Measurements from ENCODE around the gene SLC16A12. TPM values are rescaled to one million over a fixed set of nuclear protein-coding genes. Genes with fewer than 3 reads are reported as not detected.
"Not testable (repeated sequence)": the region's sequence is repeated elsewhere in the genome, so short reads cannot be mapped to it uniquely, and the experiment has no call there.

The SLC16A12 gene
- total RNA-seq, 3 donors from 2014 or later (not counting 1 experiment from before 2014, with no cell fraction given): not detected

DNA sequence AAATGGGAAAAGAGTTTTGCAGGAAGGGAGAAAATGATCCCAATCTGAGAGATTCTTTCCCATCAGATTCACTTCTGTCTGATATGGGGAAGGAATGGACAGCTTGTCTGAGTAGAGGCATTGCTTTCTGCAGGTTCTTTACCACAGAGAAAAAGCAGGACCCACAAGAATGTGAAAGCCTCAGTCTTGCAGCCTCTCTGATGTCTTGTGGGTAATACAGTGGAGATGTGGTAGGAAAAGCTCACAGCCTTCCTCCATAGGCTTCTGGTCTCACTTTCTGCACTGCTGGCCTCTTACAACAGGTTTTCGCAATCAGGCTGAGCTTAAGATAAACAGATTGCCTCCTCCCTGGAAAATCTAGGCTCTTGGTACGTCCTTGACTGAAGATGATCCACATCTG lies 142.4 kb downstream of the SLC16A12 start:
- WGBS (ENCODE audit: insufficient coverage): 52% methylated on average over 2 of the region's 2 CpGs
- peak in 1 of 2 donors; percentile 39 for DNase-seq
- H3K9me3 Mint-ChIP-seq: no peaks in the 10 kb centered on the region
- peak in 2 of 3 donors; percentile 39 to 52 for ATAC-seq
- H3K36me3 Mint-ChIP-seq: no peaks in the 10 kb centered on the region
- Histone ChIP-seq H3K36me3 (ENCODE audit: control insufficient read depth, insufficient read depth, low read length) (no peaks in the 10 kb centered on the region), H3K4me3 (ENCODE audit: low read length) (peak overlapping the region; percentile 56), H3K9me3 (ENCODE audit: control insufficient read depth, insufficient read depth, low read length) (no peaks in the 10 kb centered on the region), H3K27ac (ENCODE audit: low read length) (peak overlapping the region; percentile 73), H3K4me1 (ENCODE audit: control insufficient read depth, insufficient read depth, low read length) (peaks cover 8% of the 10 kb centered on the region), H3K27me3 (ENCODE audit: control insufficient read depth, insufficient read depth, low read length) (no peaks in the 10 kb centered on the region)
- H3K27ac Mint-ChIP-seq: peak overlapping the region; percentile 89 to 93
- intact Hi-C loops (cut with micrococcal nuclease): loop anchor here (1.0 kb wide), 2 partner anchors 21 to 26 kb away; partner anchors contain the start of gene IFIT5
- H3K27me3 Mint-ChIP-seq (ENCODE audit: low read depth in 2 of 2): no peaks in the 10 kb centered on the region
- peaks cover 21 to 22% of the 10 kb centered on the region in 2 donors for H3K4me1 Mint-ChIP-seq
- peak overlapping the region; percentile 96 for H3K4me3 Mint-ChIP-seq
- TF ChIP-seq, protein P1, sequence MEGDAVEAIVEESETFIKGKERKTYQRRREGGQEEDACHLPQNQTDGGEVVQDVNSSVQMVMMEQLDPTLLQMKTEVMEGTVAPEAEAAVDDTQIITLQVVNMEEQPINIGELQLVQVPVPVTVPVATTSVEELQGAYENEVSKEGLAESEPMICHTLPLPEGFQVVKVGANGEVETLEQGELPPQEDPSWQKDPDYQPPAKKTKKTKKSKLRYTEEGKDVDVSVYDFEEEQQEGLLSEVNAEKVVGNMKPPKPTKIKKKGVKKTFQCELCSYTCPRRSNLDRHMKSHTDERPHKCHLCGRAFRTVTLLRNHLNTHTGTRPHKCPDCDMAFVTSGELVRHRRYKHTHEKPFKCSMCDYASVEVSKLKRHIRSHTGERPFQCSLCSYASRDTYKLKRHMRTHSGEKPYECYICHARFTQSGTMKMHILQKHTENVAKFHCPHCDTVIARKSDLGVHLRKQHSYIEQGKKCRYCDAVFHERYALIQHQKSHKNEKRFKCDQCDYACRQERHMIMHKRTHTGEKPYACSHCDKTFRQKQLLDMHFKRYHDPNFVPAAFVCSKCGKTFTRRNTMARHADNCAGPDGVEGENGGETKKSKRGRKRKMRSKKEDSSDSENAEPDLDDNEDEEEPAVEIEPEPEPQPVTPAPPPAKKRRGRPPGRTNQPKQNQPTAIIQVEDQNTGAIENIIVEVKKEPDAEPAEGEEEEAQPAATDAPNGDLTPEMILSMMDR (IDR thresholded peaks at IDR 0.05): no peak

DNA sequence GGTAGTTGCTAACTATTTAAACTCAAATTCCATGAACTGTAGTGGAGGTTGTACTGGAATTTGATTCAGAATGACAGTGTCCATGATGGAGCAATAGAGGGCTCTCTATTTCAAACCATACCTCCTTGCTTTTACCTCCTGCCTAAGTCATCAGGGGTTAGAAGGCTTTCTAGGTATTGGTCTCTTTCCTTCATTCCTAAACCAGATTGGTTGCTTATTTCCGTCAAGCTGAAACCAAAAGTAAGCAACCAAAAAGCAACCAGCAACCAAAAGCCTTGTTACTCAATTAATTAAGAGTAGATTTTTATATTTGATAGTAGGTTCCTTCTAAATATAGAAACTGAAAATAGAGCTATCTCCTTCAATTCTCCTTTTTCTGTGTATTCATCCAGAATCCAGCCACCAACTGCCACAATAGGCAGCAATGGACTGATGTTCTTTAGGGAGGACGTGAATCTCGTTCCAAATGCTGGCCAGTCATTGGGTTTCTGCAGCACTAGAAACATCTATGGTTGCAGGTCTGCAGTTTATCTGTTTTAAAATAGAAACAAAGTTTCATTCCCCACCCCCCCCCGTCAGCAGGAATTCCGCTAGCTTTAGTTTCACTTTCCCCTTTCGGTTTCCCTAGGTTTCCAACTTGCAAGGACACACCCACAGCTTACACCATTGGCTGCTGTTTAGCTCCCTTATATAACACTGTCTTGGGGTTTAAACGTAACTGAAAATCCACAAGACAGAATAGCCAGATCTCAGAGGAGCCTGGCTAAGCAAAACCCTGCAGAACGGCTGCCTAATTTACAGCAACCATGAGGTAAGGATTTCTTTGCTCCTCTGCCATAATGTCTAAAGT lies 143.3 kb downstream of the SLC16A12 start, which contains the start of gene IFIT1:
Gene IFIT1 (plus strand): TSS at position 717 of the 850 bp plus-strand sequence. CDS start 90 bp downstream, at position 807.
- TF ChIP-seq, protein P1 (IDR thresholded peaks at IDR 0.05): no peak
- Histone ChIP-seq H3K36me3 (ENCODE audit: control insufficient read depth, insufficient read depth, low read length) (no peaks in the 10 kb centered on the region), H3K27ac (ENCODE audit: low read length) (peak within 1 kb of the TSS; percentile 73), H3K4me1 (ENCODE audit: control insufficient read depth, insufficient read depth, low read length) (peaks cover 8% of the 10 kb centered on the region), H3K4me3 (ENCODE audit: low read length) (peak within 1 kb of the TSS; percentile 56), H3K9me3 (ENCODE audit: control insufficient read depth, insufficient read depth, low read length) (no peaks in the 10 kb centered on the region), H3K27me3 (ENCODE audit: control insufficient read depth, insufficient read depth, low read length) (no peaks in the 10 kb centered on the region)
- H3K27ac Mint-ChIP-seq: peak within 1 kb of the TSS; percentile 89 to 93
- H3K27me3 Mint-ChIP-seq (ENCODE audit: low read depth in 2 of 2): no peaks in the 10 kb centered on the region
- H3K9me3 Mint-ChIP-seq: no peaks in the 10 kb centered on the region
- H3K4me3 Mint-ChIP-seq: peak within 1 kb of the TSS; percentile 96
- intact Hi-C loops (cut with micrococcal nuclease): loop anchor here (1.0 kb wide), 2 partner anchors 22 to 25 kb away; partner anchors contain the start of gene IFIT5
- WGBS (ENCODE audit: insufficient coverage): 0% methylated on average over 7 of the region's 8 CpGs
- peak; percentile 92 to 94 (median 94) for ATAC-seq
- H3K36me3 Mint-ChIP-seq: no peaks in the 10 kb centered on the region
- peak in 1 of 2 donors; percentile 89 for DNase-seq
- H3K4me1 Mint-ChIP-seq: peaks cover 21 to 22% of the 10 kb centered on the region in 2 donors

DNA sequence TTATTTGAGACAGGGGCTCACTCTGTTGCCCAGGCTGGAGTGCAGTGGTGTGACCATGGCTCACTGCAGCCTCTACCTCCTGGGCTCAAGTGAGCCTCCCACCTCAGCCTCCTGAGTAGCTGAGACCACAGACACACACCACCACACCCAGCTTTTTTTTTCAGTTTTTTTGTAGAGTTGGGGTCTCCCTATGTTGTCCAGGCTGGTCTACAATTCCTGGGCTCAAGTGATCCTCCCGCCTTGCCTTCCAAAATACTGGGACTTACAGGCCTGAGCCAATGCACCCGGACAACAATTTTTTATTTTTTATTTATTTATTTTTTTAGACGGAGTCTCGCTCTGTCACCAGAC lies 144.2 kb downstream of the SLC16A12 start:
- DNase-seq; H3K4me1 ChIP-seq (ENCODE audit: control insufficient read depth, insufficient read depth, low read length); H3K36me3 ChIP-seq (ENCODE audit: control insufficient read depth, insufficient read depth, low read length); intact Hi-C loops (cut with micrococcal nuclease); H3K27me3 ChIP-seq (ENCODE audit: control insufficient read depth, insufficient read depth, low read length); H3K9me3 Mint-ChIP-seq; H3K27me3 Mint-ChIP-seq (ENCODE audit: low read depth in 2 of 2); H3K4me3 ChIP-seq (ENCODE audit: low read length); ATAC-seq; H3K9me3 ChIP-seq (ENCODE audit: control insufficient read depth, insufficient read depth, low read length); H3K27ac ChIP-seq (ENCODE audit: low read length); H3K36me3 Mint-ChIP-seq: not testable (repeated sequence)
- 100% methylated on average over 4 of the region's 4 CpGs for WGBS (ENCODE audit: insufficient coverage)
- peaks cover 21 to 22% of the 10 kb centered on the region in 2 donors for H3K4me1 Mint-ChIP-seq
- H3K27ac Mint-ChIP-seq: peak overlapping the region; percentile 45 to 93
- H3K4me3 Mint-ChIP-seq: peak overlapping the region; percentile 9

DNA sequence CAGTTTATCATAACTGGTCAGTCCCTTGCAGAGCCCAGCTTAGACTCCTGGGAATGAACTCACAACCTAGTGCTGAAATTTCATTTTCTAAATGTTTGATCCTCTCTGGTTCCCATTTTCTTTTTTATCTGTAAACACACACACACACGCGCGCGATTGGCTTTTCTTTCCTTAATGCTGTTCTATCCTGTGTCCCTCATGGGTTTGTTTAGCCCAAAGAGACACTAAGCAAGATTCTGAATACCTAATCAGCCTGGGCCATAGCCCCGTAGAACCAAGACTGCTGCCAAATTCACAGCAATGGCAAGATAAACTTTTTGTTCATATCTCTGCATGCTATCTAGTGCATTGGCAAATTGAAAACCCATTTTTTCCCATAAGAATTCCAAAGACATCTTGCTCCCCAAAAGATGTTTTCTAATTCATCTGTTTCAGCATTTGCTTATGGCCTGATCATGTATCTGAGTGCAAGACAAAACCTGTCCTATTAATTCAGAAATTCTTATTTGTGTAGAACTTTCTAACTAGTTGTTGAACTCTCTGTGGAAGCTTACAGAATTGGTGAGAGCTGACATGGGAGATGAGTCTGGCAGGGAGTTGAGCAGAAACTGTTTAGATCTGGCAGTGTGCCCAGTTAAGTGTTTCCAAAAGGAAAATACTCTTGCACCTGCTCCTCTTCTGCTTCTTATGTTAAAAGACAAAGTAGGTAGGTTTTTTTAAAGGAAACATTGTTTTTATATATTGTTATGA lies 144.7 kb downstream of the SLC16A12 start:
- Mint-ChIP-seq H3K4me3 (peak overlapping the region; percentile 9), H3K36me3 (no peaks in the 10 kb centered on the region), H3K4me1 (peaks cover 21 to 22% of the 10 kb centered on the region in 2 donors), H3K27ac (peak overlapping the region; percentile 45 to 93), H3K27me3 (ENCODE audit: low read depth in 2 of 2) (no peaks in the 10 kb centered on the region), H3K9me3 (no peaks in the 10 kb centered on the region)
- no peaks in the 10 kb centered on the region for H3K27me3 ChIP-seq (ENCODE audit: control insufficient read depth, insufficient read depth, low read length)
- WGBS (ENCODE audit: insufficient coverage): 95% methylated on average over 5 of the region's 5 CpGs
- peaks cover 8% of the 10 kb centered on the region for H3K4me1 ChIP-seq (ENCODE audit: control insufficient read depth, insufficient read depth, low read length)
- H3K27ac ChIP-seq (ENCODE audit: low read length): no peak overlapping the region
- TF ChIP-seq, protein P1 (IDR thresholded peaks at IDR 0.05): no peak
- H3K36me3 ChIP-seq (ENCODE audit: control insufficient read depth, insufficient read depth, low read length): no peaks in the 10 kb centered on the region
- H3K9me3 ChIP-seq (ENCODE audit: control insufficient read depth, insufficient read depth, low read length): no peaks in the 10 kb centered on the region
- ATAC-seq: no peak
- no peak overlapping the region for H3K4me3 ChIP-seq (ENCODE audit: low read length)
- intact Hi-C loops (cut with micrococcal nuclease): no loop called here
- DNase-seq: no peak
